PFSK-1 (cell line): ENCODE measurements around the gene CDKN2B.

Source experiments
- POLR2AphosphoS5 ChIP-seq: IDR thresholded peaks from 2 replicates; pipeline ENCODE4 v1.6.1; 2012; ENCODE audit warnings: low read depth, mild to moderate bottlenecking, control low read depth, low read length, moderate library complexity
- SIN3A ChIP-seq: IDR thresholded peaks from 2 replicates; pipeline ENCODE4 v1.6.1; 2012; ENCODE audit warnings: mild to moderate bottlenecking, low read length, moderate library complexity, borderline replicate concordance; ENCODE audit not compliant: insufficient read depth
- TF ChIP-seq, protein P1 (sequence below), 2 experiments: IDR thresholded peaks; 2 replicates each; pipeline versions ENCODE4 v1.6.1 to v1.8.0; 2011 to 2012; ENCODE audit warnings: low read depth in 2 of 2, low read length in 2 of 2, control low read depth in 1 of 2, inconsistent platforms in 1 of 2, mild to moderate bottlenecking in 1 of 2, moderate library complexity in 1 of 2; ENCODE audit not compliant: insufficient read depth in 1 of 2

DNA sequence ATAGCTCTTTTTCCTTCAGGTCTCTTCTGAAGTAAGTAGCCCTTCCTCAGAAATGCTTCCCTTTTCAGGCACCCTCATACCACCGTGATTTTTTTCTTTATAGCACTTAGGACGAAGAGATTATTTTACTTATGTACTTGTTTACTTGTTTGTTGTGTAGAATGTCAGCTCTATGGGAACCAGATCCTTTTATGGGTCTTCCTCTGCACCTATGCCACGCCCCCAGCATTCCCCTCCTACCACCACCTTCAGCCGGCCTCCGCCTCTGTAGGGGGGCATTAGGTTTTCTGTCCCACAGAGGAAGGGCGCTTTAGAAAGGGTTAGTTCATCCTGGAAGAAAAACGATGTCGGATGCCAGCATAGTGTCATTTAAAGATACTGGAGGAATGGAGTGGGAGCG, 12.7 kb downstream of the CDKN2B start:
- TF ChIP-seq SIN3A (no peak), POLR2AphosphoS5 (no peak)
- TF ChIP-seq, protein P1, sequence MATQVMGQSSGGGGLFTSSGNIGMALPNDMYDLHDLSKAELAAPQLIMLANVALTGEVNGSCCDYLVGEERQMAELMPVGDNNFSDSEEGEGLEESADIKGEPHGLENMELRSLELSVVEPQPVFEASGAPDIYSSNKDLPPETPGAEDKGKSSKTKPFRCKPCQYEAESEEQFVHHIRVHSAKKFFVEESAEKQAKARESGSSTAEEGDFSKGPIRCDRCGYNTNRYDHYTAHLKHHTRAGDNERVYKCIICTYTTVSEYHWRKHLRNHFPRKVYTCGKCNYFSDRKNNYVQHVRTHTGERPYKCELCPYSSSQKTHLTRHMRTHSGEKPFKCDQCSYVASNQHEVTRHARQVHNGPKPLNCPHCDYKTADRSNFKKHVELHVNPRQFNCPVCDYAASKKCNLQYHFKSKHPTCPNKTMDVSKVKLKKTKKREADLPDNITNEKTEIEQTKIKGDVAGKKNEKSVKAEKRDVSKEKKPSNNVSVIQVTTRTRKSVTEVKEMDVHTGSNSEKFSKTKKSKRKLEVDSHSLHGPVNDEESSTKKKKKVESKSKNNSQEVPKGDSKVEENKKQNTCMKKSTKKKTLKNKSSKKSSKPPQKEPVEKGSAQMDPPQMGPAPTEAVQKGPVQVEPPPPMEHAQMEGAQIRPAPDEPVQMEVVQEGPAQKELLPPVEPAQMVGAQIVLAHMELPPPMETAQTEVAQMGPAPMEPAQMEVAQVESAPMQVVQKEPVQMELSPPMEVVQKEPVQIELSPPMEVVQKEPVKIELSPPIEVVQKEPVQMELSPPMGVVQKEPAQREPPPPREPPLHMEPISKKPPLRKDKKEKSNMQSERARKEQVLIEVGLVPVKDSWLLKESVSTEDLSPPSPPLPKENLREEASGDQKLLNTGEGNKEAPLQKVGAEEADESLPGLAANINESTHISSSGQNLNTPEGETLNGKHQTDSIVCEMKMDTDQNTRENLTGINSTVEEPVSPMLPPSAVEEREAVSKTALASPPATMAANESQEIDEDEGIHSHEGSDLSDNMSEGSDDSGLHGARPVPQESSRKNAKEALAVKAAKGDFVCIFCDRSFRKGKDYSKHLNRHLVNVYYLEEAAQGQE (IDR thresholded peaks at IDR 0.05; ENCODE audit: insufficient read depth in 1 of 2, low read depth in 2 of 2, low read length in 2 of 2), result no peak
